OCI-LY1 (cell line): ENCODE results near the gene CADM1.

Experiments used
- EZH2 ChIP-seq: fragments of 200-600 bp; sonication (generic), shearing (Covaris generic); IDR thresholded peaks from 2 replicates; pipeline ENCODE4 v1.8.0; 2017; ENCODE audit warnings: borderline replicate concordance, mixed run types, mild to moderate bottlenecking, antibody characterized with exemption, low read length, moderate library complexity, mixed read lengths
- TF ChIP-seq, protein P1 (sequence below): fragments of 200-600 bp; sonication (generic), shearing (Covaris generic); IDR thresholded peaks from 2 replicates; pipeline ENCODE4 v1.5.1; 2017; ENCODE audit warnings: mild to moderate bottlenecking, antibody characterized with exemption, low read length, moderate library complexity, mixed read lengths

GRCh38 chr11:115439385-115439784, 64.8 kb downstream of the CADM1 start:
- TF ChIP-seq, protein P1, sequence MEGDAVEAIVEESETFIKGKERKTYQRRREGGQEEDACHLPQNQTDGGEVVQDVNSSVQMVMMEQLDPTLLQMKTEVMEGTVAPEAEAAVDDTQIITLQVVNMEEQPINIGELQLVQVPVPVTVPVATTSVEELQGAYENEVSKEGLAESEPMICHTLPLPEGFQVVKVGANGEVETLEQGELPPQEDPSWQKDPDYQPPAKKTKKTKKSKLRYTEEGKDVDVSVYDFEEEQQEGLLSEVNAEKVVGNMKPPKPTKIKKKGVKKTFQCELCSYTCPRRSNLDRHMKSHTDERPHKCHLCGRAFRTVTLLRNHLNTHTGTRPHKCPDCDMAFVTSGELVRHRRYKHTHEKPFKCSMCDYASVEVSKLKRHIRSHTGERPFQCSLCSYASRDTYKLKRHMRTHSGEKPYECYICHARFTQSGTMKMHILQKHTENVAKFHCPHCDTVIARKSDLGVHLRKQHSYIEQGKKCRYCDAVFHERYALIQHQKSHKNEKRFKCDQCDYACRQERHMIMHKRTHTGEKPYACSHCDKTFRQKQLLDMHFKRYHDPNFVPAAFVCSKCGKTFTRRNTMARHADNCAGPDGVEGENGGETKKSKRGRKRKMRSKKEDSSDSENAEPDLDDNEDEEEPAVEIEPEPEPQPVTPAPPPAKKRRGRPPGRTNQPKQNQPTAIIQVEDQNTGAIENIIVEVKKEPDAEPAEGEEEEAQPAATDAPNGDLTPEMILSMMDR, result no peak
- TF ChIP-seq EZH2, result no peak
